Osteoblast (primary cell): ENCODE data around the gene TAAR9. TPM values are rescaled to one million over a fixed set of nuclear protein-coding genes. Genes with fewer than 3 reads are reported as not detected.

Experiments used
- DNase-seq: peaks from one replicate; pipeline ENCODE4 v3.0.0; 2011; ENCODE audit warnings: low spot score, mixed read lengths; ENCODE audit not compliant: insufficient read length; ENCODE audit errors: missing footprints
- H2AFZ ChIP-seq: 2 replicates; pipeline ENCODE4 v1.6.0; 2011; ENCODE audit warnings: mild to moderate bottlenecking, low read length
- H3K27ac ChIP-seq: 2 replicates; pipeline ENCODE4 v1.5.1; 2011; ENCODE audit warnings: mild to moderate bottlenecking, low read depth, low read length, moderate library complexity
- H3K27me3 ChIP-seq: 2 replicates; pipeline ENCODE4 v1.6.0; 2012; ENCODE audit warnings: mild to moderate bottlenecking, control low read depth, inconsistent platforms, low read length, moderate library complexity; ENCODE audit not compliant: insufficient read depth
- H3K36me3 ChIP-seq: 2 replicates; pipeline ENCODE4 v1.5.1; 2011; ENCODE audit warnings: mild to moderate bottlenecking, low read length, control low read depth, moderate library complexity; ENCODE audit not compliant: insufficient read depth
- H3K4me1 ChIP-seq: 2 replicates; pipeline ENCODE4 v1.5.1; 2011; ENCODE audit warnings: mild to moderate bottlenecking, low read length, control low read depth, moderate library complexity; ENCODE audit not compliant: insufficient read depth
- H3K4me2 ChIP-seq: 2 replicates; pipeline ENCODE4 v1.6.0; 2011; ENCODE audit warnings: mild to moderate bottlenecking, low read length; ENCODE audit not compliant: insufficient read depth
- H3K4me3 ChIP-seq: fragments of 200-600 bp; sonication (generic); 3 replicates; pipeline ENCODE4 v1.5.1; 2012; ENCODE audit warnings: mild to moderate bottlenecking, low read length, inconsistent platforms; ENCODE audit not compliant: insufficient read depth
- H3K79me2 ChIP-seq: 2 replicates; pipeline ENCODE4 v1.6.0; 2012; ENCODE audit warnings: mild to moderate bottlenecking, low read length, control low read depth, inconsistent platforms; ENCODE audit not compliant: insufficient read depth
- H3K9me3 ChIP-seq: 2 replicates; pipeline ENCODE4 v1.5.1; 2011; ENCODE audit warnings: low read depth, low read length, control low read depth
- H4K20me1 ChIP-seq: 2 replicates; pipeline ENCODE4 v1.6.0; 2012; ENCODE audit warnings: mild to moderate bottlenecking, low read length, control low read depth; ENCODE audit not compliant: insufficient read depth
- total RNA-seq: library from RNA; depleted of rRNA; stranded (reverse); fragments of >200 nt; gene quantifications from 2 replicates; pipeline ENCODE4 v1.2.3, GENCODE V29; 2012
- TF ChIP-seq, protein P1 (sequence below): IDR thresholded peaks from 2 replicates; pipeline ENCODE4 v1.5.1; 2011; ENCODE audit warnings: mild to moderate bottlenecking, low read depth, low read length, moderate library complexity; ENCODE audit errors: extremely low read depth

Gene TAAR9
- total RNA-seq: not detected in 2 replicates

DNA sequence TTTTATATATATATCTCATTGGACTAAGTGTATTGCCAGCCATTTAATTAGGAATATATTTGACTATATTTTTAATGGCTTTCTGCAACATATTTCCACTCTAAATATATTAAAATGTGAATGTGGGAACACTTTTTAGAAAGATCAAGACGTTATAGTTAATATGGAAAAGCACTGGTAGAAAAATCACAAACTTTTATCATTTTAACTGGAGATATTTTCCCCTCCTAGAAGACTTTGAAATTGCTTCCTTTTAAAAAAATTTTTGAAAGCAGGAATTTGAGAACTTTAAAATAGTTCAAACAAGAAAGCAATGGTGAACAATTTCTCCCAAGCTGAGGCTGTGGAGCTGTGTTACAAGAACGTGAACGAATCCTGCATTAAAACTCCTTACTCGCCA, at the start of gene TAAR9:
TAAR9 (plus strand) TSS at position 301 of the 400 bp plus-strand sequence; CDS start at position 314, 13 bp downstream.
- no peak within 1 kb of the TSS for H2AFZ ChIP-seq
- no peak within 1 kb of the TSS for H3K4me3 ChIP-seq
- H4K20me1 ChIP-seq: no peaks in the 10 kb centered on the region
- no peaks in the 10 kb centered on the region for H3K79me2 ChIP-seq
- H3K36me3 ChIP-seq: no peaks in the 10 kb centered on the region
- no peaks in the 10 kb centered on the region for H3K9me3 ChIP-seq
- no peak for DNase-seq
- H3K4me1 ChIP-seq: no peaks in the 10 kb centered on the region
- no peak within 1 kb of the TSS for H3K27ac ChIP-seq
- H3K27me3 ChIP-seq: peaks cover 59% of the 10 kb centered on the region
- H3K4me2 ChIP-seq: no peak within 1 kb of the TSS
- TF ChIP-seq, protein P1, sequence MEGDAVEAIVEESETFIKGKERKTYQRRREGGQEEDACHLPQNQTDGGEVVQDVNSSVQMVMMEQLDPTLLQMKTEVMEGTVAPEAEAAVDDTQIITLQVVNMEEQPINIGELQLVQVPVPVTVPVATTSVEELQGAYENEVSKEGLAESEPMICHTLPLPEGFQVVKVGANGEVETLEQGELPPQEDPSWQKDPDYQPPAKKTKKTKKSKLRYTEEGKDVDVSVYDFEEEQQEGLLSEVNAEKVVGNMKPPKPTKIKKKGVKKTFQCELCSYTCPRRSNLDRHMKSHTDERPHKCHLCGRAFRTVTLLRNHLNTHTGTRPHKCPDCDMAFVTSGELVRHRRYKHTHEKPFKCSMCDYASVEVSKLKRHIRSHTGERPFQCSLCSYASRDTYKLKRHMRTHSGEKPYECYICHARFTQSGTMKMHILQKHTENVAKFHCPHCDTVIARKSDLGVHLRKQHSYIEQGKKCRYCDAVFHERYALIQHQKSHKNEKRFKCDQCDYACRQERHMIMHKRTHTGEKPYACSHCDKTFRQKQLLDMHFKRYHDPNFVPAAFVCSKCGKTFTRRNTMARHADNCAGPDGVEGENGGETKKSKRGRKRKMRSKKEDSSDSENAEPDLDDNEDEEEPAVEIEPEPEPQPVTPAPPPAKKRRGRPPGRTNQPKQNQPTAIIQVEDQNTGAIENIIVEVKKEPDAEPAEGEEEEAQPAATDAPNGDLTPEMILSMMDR: no peak

DNA sequence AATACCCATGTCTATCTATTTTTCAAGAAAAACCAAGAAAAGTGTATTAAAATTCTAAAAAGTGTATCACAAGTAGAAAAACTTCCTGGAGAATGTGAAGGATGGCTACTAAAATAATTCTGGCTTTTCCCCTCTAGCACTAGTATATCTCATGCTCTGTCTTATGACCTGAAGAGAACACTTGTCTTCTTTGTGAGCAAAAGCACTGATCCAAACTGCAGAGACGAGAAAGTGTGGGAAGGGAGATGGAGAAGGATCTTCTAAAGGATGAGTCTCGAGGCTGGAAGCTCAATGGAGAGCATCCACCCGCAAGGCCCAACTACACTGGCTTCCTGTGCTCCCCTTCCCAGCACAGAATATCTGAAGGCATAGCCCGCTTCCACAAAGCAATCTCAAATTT, 48.7 kb upstream of the TAAR9 start:
- Histone ChIP-seq H3K36me3 (no peaks in the 10 kb centered on the region), H2AFZ (peak overlapping the region; percentile 49), H3K4me3 (no peak overlapping the region), H3K9me3 (no peaks in the 10 kb centered on the region), H3K4me2 (no peak overlapping the region), H3K79me2 (peaks cover 71% of the 10 kb centered on the region), H3K4me1 (peaks cover 28% of the 10 kb centered on the region), H3K27ac (peak overlapping the region; percentile 78), H4K20me1 (peaks cover 10% of the 10 kb centered on the region), H3K27me3 (no peaks in the 10 kb centered on the region)
- TF ChIP-seq, protein P1: no peak
- no peak for DNase-seq

GRCh38 chr6:132490024-132490423, 48.1 kb upstream of the TAAR9 start:
- peak overlapping the region; percentile 35 for H3K4me3 ChIP-seq
- peaks cover 73% of the 10 kb centered on the region for H3K79me2 ChIP-seq
- peaks cover 4% of the 10 kb centered on the region for H4K20me1 ChIP-seq
- peak overlapping the region; percentile 78 for H3K27ac ChIP-seq
- no peaks in the 10 kb centered on the region for H3K9me3 ChIP-seq
- TF ChIP-seq, protein P1: no peak
- peak overlapping the region; percentile 49 for H2AFZ ChIP-seq
- no peaks in the 10 kb centered on the region for H3K36me3 ChIP-seq
- H3K4me2 ChIP-seq: peak overlapping the region; percentile 68
- DNase-seq: peak; percentile 57
- H3K27me3 ChIP-seq: no peaks in the 10 kb centered on the region
- peaks cover 28% of the 10 kb centered on the region for H3K4me1 ChIP-seq

DNA sequence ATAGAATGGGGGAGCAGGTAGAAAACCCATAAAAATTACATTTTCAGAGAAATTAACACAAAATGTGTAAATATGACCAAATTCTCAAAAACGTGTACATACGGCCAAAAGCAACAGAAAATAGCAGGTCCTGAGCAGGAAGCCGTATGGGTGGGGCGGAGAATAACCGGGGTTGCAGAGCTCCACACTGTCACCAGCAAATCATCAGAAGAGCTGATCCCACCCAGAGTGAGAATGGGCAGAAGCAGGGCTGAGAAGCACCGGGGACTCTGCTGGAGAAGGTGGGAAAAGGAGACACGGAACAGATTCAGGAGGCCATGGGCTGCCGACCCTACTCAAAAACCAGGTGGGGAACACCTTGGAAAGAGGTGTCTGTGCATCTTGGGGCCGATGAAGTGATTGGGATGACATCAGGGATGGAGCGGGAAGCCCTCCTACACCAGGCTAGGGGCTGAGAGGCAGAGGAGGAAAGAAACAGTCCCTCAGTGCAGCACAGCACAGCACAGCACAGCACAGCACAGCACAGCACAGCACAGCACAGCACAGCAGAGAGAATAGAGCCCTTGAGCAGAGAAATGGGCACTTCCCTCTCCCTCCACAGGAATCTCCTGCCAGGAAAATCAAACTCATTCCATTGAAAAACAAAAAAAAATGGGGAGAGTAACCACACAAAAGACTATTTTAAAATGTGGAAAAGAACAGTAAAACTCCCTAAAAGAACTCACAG, 47.4 kb upstream of the TAAR9 start:
- peak overlapping the region; percentile 78 for H3K27ac ChIP-seq
- no peaks in the 10 kb centered on the region for H3K27me3 ChIP-seq
- H3K9me3 ChIP-seq: no peaks in the 10 kb centered on the region
- no peak for DNase-seq
- TF ChIP-seq, protein P1: no peak
- H3K36me3 ChIP-seq: no peaks in the 10 kb centered on the region
- H2AFZ ChIP-seq: peak overlapping the region; percentile 49
- H3K79me2 ChIP-seq: peaks cover 78% of the 10 kb centered on the region
- H4K20me1 ChIP-seq: no peaks in the 10 kb centered on the region
- peaks cover 28% of the 10 kb centered on the region for H3K4me1 ChIP-seq
- H3K4me2 ChIP-seq: peak overlapping the region; percentile 68
- peak overlapping the region; percentile 35 for H3K4me3 ChIP-seq
